Embryonic facial prominence (tissue), 1 donor: ENCODE measurements around the gene SLC39A7.

Source experiments
- DNase-seq: peaks from one replicate; pipeline ENCODE4 v3.0.0-alpha.2; 2016; ENCODE audit errors: extremely low spot score

SLC39A7 gene

GRCh38 chr6:33236852-33237251 is 36.2 kb downstream of the SLC39A7 start:
- no peak for DNase-seq

GRCh38 chr6:33237741-33238140 is 37.1 kb downstream of the SLC39A7 start:
- DNase-seq = no peak

- no peak for DNase-seq
These were observed 41.3 kb downstream of the SLC39A7 start for GRCh38 chr6:33241968-33242367.

GRCh38 chr6:33243476-33243875 is 42.8 kb downstream of the SLC39A7 start:
- DNase-seq = no peak

- peak; percentile 74 for DNase-seq
These were observed 47.4 kb downstream of the SLC39A7 start for GRCh38 chr6:33247977-33248642.

GRCh38 chr6:33248643-33248931 is 47.9 kb downstream of the SLC39A7 start:
- DNase-seq = no peak

- peak; percentile 100 for DNase-seq
These were observed 48.5 kb downstream of the SLC39A7 start for GRCh38 chr6:33248932-33249731.

- DNase-seq = no peak
These were observed 49.3 kb downstream of the SLC39A7 start for GRCh38 chr6:33249732-33250630.

- DNase-seq = no peak
These were observed 50.1 kb downstream of the SLC39A7 start for GRCh38 chr6:33250731-33251130.

- no peak for DNase-seq
These were observed 50.8 kb downstream of the SLC39A7 start for GRCh38 chr6:33251395-33252012.

- DNase-seq = no peak
These were observed 52.1 kb downstream of the SLC39A7 start for GRCh38 chr6:33252759-33253158.
